Natural killer cell (primary cell): ENCODE data around the gene PDE6G. TPM values are rescaled to one million over a fixed set of nuclear protein-coding genes. Genes with fewer than 3 reads are reported as not detected.

Experiments
- ATAC-seq, 3 donors: fragments of 150-1000 bp in 2 of 3; fragments of 200-7000 bp in 1 of 3; cut with Tn5 transposase; 1 replicate in 1 of 3; 2 replicates in 2 of 3; pipeline ENCODE4 v1.10.0; 2021; ENCODE audit warnings: mild to moderate bottlenecking in 2 of 3, moderate library complexity in 2 of 3
- DNase-seq, 2 donors: peaks; one replicate each; pipeline versions ENCODE4 v3.0.0 to v3.0.0-alpha.2; 2013 to 2021; ENCODE audit warnings: mixed read lengths in 1 of 2
- H3K27ac ChIP-seq: one replicate; pipeline ENCODE4 v1.5.1; 2013; ENCODE audit warnings: mild to moderate bottlenecking, low read length
- H3K27me3 ChIP-seq: one replicate; pipeline ENCODE4 v1.6.1; 2013; ENCODE audit warnings: low read length; ENCODE audit not compliant: control insufficient read depth, insufficient read depth
- H3K36me3 ChIP-seq: one replicate; pipeline ENCODE4 v1.6.1; 2013; ENCODE audit warnings: low read length; ENCODE audit not compliant: control insufficient read depth, insufficient read depth
- H3K4me1 ChIP-seq: one replicate; pipeline ENCODE4 v1.6.1; 2013; ENCODE audit warnings: low read length; ENCODE audit not compliant: control insufficient read depth, insufficient read depth
- H3K4me3 ChIP-seq: one replicate; pipeline ENCODE4 v1.5.1; 2013; ENCODE audit warnings: low read length
- H3K9me3 ChIP-seq: one replicate; pipeline ENCODE4 v1.6.1; 2013; ENCODE audit warnings: low read length; ENCODE audit not compliant: control insufficient read depth, insufficient read depth
- H3K27ac Mint-ChIP-seq, 2 donors: one replicate each; pipeline ENCODE4 v1.8.0; 2022; ENCODE audit warnings: mild to moderate bottlenecking in 2 of 2, mixed read lengths in 2 of 2, moderate library complexity in 1 of 2
- H3K27me3 Mint-ChIP-seq, 2 donors: one replicate each; pipeline ENCODE4 v1.8.0; 2022; ENCODE audit warnings: low read depth in 2 of 2, mixed read lengths in 2 of 2
- H3K36me3 Mint-ChIP-seq: one replicate; pipeline ENCODE4 v1.8.0; 2022; ENCODE audit warnings: mixed read lengths
- H3K4me1 Mint-ChIP-seq, 2 donors: one replicate each; pipeline ENCODE4 v1.8.0; 2022; ENCODE audit warnings: mixed read lengths in 2 of 2
- H3K4me3 Mint-ChIP-seq: one replicate; pipeline ENCODE4 v1.8.0; 2022; ENCODE audit warnings: mild to moderate bottlenecking, moderate library complexity, mixed read lengths
- H3K9me3 Mint-ChIP-seq, 2 donors: one replicate each; pipeline ENCODE4 v1.8.0; 2022; ENCODE audit warnings: mixed read lengths in 2 of 2
- CTCF ChIP-seq: fragments of 200-600 bp; IDR thresholded peaks from one replicate; pipeline ENCODE4 v1.8.0; 2022; ENCODE audit warnings: antibody characterized with exemption
- whole genome bisulfite sequencing: methylation state at CpG from one replicate; pipeline ENCODE4 v1.1.7; 2013; ENCODE audit warnings: missing lambda C conversion rate; ENCODE audit not compliant: insufficient coverage; 5-methylcytosine and 5-hydroxymethylcytosine counted together
- intact Hi-C: fragments of 100-400 bp; cut with micrococcal nuclease; formaldehyde crosslinking; loops from one replicate; pipeline ENCODE4 v1.14.2; 2022
- total RNA-seq, 4 donors: library from RNA; stranded (reverse); fragments of 120-200 nt in 1 of 4; gene quantifications; one replicate each; pipeline versions ENCODE4 v1.2.3 to v1.2.4, GENCODE V29; 2013 to 2022

Gene PDE6G
- total RNA-seq, 3 donors from 2014 or later (not counting 1 experiment from before 2014, with no cell fraction given), result 21.9 to 42.8 (median 26.6) TPM

- H3K27me3 Mint-ChIP-seq, result no peaks in the 10 kb centered on the region
- H3K9me3 Mint-ChIP-seq, result no peaks in the 10 kb centered on the region
- DNase-seq, result no peak
- 94% methylated on average over 18 of the region's 18 CpGs for WGBS
- no peaks in the 10 kb centered on the region for H3K9me3 ChIP-seq
- no peaks in the 10 kb centered on the region for H3K36me3 ChIP-seq
- H3K4me1 ChIP-seq, result peaks cover 17% of the 10 kb centered on the region
- no peak for ATAC-seq
- H3K27me3 ChIP-seq, result no peaks in the 10 kb centered on the region
- TF ChIP-seq CTCF, result no peak
- no peak overlapping the region for H3K4me3 Mint-ChIP-seq
- H3K4me3 ChIP-seq, result no peak overlapping the region
- intact Hi-C loops, result no loop called here
- H3K4me1 Mint-ChIP-seq, result peaks cover 14 to 20% of the 10 kb centered on the region in 2 donors
- no peak overlapping the region for H3K27ac Mint-ChIP-seq
- no peak overlapping the region for H3K27ac ChIP-seq
- no peaks in the 10 kb centered on the region for H3K36me3 Mint-ChIP-seq
These were observed 794 bp downstream of the PDE6G start for GRCh38 chr17:81655378-81656117.

DNA sequence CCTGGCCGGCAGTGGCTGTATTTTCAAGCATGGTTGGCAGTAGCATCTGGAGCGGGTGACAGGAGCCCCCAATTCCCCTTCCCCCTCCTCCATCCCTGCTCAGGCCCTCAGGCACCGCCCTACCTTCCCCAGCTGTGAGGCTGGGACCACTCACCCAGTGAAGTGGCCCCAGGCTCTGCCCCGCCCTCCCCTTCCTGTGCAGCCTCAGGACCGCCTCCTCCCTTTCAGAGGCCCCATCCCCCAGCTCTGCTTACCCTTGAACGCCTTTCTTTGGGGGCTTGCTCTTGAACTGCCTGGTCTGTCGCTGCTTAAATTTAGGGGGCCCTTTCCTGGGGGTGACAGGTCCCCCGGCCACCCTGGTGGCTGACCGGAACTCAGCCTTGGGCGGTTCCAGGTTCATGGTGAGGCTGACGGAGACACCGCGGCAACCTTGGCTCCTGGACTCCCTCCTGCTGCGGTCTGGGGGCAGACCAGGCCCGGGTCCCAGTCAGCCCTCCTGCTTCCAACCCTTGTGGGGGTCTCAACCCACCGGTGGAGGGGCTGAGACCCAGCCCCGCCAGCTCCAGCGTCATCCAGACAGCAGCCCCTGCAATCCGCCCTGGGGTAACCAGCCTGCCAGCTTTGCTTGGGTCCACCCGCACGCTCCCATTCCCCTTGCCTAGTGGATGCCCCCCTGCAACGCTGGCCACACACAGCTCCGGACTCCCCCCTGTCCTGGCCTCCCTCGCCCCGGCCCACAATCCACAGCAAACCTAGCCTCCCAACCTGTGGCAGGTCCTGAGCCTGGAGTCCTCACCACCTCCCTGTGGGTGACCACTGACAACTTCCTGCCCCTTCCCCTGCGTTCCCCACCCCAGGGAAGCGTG is 3.2 kb downstream of the PDE6G start:
- H3K4me3 Mint-ChIP-seq, result peak overlapping the region; percentile 87
- H3K9me3 Mint-ChIP-seq, result no peaks in the 10 kb centered on the region
- peak; percentile 71 to 92 (median 79) for ATAC-seq
- intact Hi-C loops, result no loop called here
- H3K27me3 Mint-ChIP-seq, result no peaks in the 10 kb centered on the region
- H3K9me3 ChIP-seq, result peaks cover 3% of the 10 kb centered on the region
- H3K4me3 ChIP-seq, result peak overlapping the region; percentile 46
- peaks cover 17% of the 10 kb centered on the region for H3K4me1 ChIP-seq
- H3K27ac ChIP-seq, result peak overlapping the region; percentile 54
- WGBS, result 10% methylated on average over 26 of the region's 27 CpGs
- no peaks in the 10 kb centered on the region for H3K36me3 Mint-ChIP-seq
- DNase-seq, result peak in 1 of 2 donors; percentile 37
- peaks cover 3% of the 10 kb centered on the region for H3K27me3 ChIP-seq
- peaks cover 14 to 20% of the 10 kb centered on the region in 2 donors for H3K4me1 Mint-ChIP-seq
- peak overlapping the region; percentile 38 to 95 for H3K27ac Mint-ChIP-seq
- H3K36me3 ChIP-seq, result no peaks in the 10 kb centered on the region
- TF ChIP-seq CTCF, result no peak

DNA sequence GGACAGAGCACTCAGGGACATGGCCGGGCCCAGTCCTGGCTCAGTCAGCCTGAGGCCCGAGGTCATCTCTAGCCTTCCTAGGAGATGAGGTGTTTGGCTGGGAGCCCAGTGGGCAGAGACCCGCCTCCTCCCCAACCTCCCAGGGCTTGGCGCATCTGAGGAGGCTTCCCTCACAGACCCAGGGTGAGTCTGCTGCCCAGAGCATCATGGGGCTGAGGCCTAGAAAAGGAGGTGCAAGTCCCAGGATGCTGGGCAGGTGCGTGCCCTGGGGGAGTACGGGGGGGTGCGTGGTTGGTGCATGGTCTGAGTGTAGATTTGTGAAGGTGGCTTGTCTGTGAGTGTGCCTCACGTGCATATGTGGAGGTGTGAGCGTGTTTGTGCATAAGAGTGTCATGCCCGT is 4.7 kb downstream of the PDE6G start:
- Histone ChIP-seq H3K9me3 (peaks cover 3% of the 10 kb centered on the region), H3K27ac (no peak overlapping the region), H3K36me3 (no peaks in the 10 kb centered on the region), H3K4me1 (peaks cover 17% of the 10 kb centered on the region), H3K4me3 (no peak overlapping the region), H3K27me3 (peaks cover 3% of the 10 kb centered on the region)
- Mint-ChIP-seq H3K27ac (peak overlapping the region in 1 of 2 donors; percentile 51), H3K27me3 (peaks cover 0 to 6% of the 10 kb centered on the region in 2 donors), H3K9me3 (no peaks in the 10 kb centered on the region), H3K4me1 (peaks cover 14 to 24% of the 10 kb centered on the region in 2 donors), H3K4me3 (peak overlapping the region; percentile 77), H3K36me3 (no peaks in the 10 kb centered on the region)
- ATAC-seq (no peak), DNase-seq (no peak)
- intact Hi-C loops, result no loop called here
- 87% methylated on average over 9 of the region's 10 CpGs for WGBS
- TF ChIP-seq CTCF, result no peak
